HepG2 (cell line): ENCODE data around the gene VPS18. TPM values are rescaled to one million over a fixed set of nuclear protein-coding genes. Genes with fewer than 3 reads are reported as not detected.

Experiments used
- ATF4 ChIP-seq, 2 experiments: fragments of 450-650 bp in 1 of 2; sonication (generic) in 1 of 2; formaldehyde crosslinking; IDR thresholded peaks; 2 replicates each; pipeline versions ENCODE4 v1.5.0 to v1.8.0; 2020 to 2022; ENCODE audit warnings: mild to moderate bottlenecking in 1 of 2, missing genetic modification reagents in 1 of 2
- BCL3 ChIP-seq: sonication (generic); formaldehyde crosslinking; IDR thresholded peaks from 2 replicates; pipeline ENCODE4 v1.5.1; 2020; ENCODE audit warnings: mild to moderate bottlenecking, missing genetic modification reagents, moderate library complexity
- BCLAF1 ChIP-seq: fragments of 450-650 bp; IDR thresholded peaks from 2 replicates; pipeline ENCODE4 v1.6.1; 2017; ENCODE audit warnings: mild to moderate bottlenecking
- DZIP1 ChIP-seq: sonication (generic); formaldehyde crosslinking; IDR thresholded peaks from 2 replicates; pipeline ENCODE4 v1.5.0; 2020; ENCODE audit warnings: mild to moderate bottlenecking, missing genetic modification reagents
- KDM5B ChIP-seq: sonication (generic); formaldehyde crosslinking; IDR thresholded peaks from 2 replicates; pipeline ENCODE4 v1.4.0; 2020; ENCODE audit warnings: missing genetic modification reagents, mild to moderate bottlenecking, borderline replicate concordance
- MTF1 ChIP-seq: sonication (generic); formaldehyde crosslinking; IDR thresholded peaks from 2 replicates; pipeline ENCODE4 v1.5.0; 2020; ENCODE audit warnings: missing genetic modification reagents
- PAX8 ChIP-seq: sonication (generic); formaldehyde crosslinking; IDR thresholded peaks from 2 replicates; pipeline ENCODE4 v1.8.0; 2022; ENCODE audit warnings: mild to moderate bottlenecking, missing genetic modification reagents, borderline replicate concordance
- PHF21A ChIP-seq: sonication (generic); formaldehyde crosslinking; IDR thresholded peaks from 2 replicates; pipeline ENCODE4 v1.5.0; 2020; ENCODE audit warnings: mild to moderate bottlenecking, missing genetic modification reagents
- YY1 ChIP-seq: IDR thresholded peaks from 2 replicates; pipeline ENCODE4 v1.6.1; 2011; ENCODE audit warnings: low read length, low read depth, moderate library complexity, mild to moderate bottlenecking; ENCODE audit not compliant: insufficient read depth, insufficient replicate concordance
- ZKSCAN1 ChIP-seq: fragments of 150-350 bp; IDR thresholded peaks from 2 replicates; pipeline ENCODE4 v1.6.1; 2014; ENCODE audit warnings: low read length
- ZNF276 ChIP-seq: sonication (generic); formaldehyde crosslinking; IDR thresholded peaks from 2 replicates; pipeline ENCODE4 v1.4.0; 2020; ENCODE audit warnings: mild to moderate bottlenecking, low read depth, missing genetic modification reagents
- ZNF614 ChIP-seq: IDR thresholded peaks from 2 replicates; pipeline ENCODE4 v1.6.1; 2018; ENCODE audit warnings: missing biosample characterization, missing genetic modification reagents, inconsistent platforms, borderline replicate concordance
- ZNF674 ChIP-seq: sonication (generic); formaldehyde crosslinking; IDR thresholded peaks from 2 replicates; pipeline ENCODE4 v1.5.0; 2020; ENCODE audit warnings: low read depth, mild to moderate bottlenecking, missing genetic modification reagents
- ZNF761 ChIP-seq: sonication (generic); formaldehyde crosslinking; conservative IDR thresholded peaks from 2 replicates; pipeline ENCODE4 v1.4.0; 2020; ENCODE audit warnings: mild to moderate bottlenecking, missing genetic modification reagents
- polyA plus RNA-seq, 8 experiments: library from polyadenylated mRNA; depleted of rRNA in 3 of 8; stranded (reverse) in 7 of 8; unstranded in 1 of 8; fragments of >200 nt; fragmentation: Illumina TruSeq in 4 of 8; extraction: Trizol in 4 of 8; gene quantifications; 2 replicates each; pipeline versions ENCODE4 v1.2.1 to v1.2.3, GENCODE V29; 2011 to 2016; ENCODE audit warnings: low read depth in 4 of 8, missing spikeins in 1 of 8, mixed read lengths in 1 of 8; ENCODE audit not compliant: insufficient read depth in 1 of 8
- total RNA-seq, 5 experiments: library from RNA; depleted of rRNA; stranded (reverse); fragments of >200 nt; fragmentation: Illumina TruSeq; extraction: Trizol; gene quantifications; 2 replicates each; pipeline ENCODE4 v1.2.3, GENCODE V29; 2016; ENCODE audit warnings: low read depth in 1 of 5
- TF ChIP-seq, protein P1 (sequence below): IDR thresholded peaks from 2 replicates; pipeline ENCODE4 v1.6.1; 2012; ENCODE audit warnings: low read depth, low read length, improper control_type of control experiment

Gene VPS18
- total and polyA plus RNA-seq, 2 of the 13 experiments (the other 11 are each of a cell fraction or from before 2014, with no cell fraction given) = 5.8 to 17.0 TPM

DNA sequence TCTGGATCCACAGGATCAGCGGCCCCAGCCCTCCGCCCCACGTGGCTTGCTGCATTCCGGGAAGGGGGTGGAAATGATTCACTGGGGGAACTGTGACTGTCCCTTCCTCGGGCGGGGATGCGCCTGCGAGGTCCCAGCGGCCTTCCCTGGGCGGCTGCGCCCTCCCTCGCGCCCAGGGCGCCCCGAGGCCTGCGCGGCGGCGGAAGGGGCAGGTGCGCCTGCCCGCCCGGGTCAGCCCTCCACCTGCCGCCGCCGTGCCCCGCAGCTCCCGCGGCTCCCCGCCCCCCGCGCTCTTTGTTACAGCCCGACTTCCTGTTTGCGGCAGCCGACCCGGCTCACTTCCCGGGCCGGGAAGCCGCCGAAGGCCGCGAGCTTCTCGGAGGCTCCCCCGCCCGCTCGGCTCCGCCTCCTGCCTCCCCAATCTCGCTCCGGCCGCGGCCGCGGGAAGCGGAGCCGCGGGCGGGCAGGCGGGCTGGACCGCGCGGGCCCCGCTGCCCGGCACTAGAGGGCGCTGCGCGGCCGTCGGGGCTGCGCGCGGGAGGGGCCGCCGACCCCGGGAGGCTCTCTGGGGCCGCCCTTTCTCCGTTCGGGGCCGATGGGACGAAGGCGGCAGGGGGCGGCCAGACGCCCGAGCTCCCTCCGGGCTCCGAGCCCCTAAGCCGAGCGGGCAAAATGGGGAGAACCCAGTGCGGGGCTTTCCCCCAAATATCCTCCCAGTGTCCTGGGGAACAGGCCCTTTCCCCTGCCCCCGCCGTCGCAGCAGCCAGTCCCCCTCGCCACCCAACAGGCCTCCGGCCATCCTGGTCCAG lies 47.5 kb downstream of the VPS18 start (continued):
- TF ChIP-seq PAX8 (CRISPR knock-in tag) = 0 out of 2 replicates have a peak, but pooled peaks have one; percentile 65
- TF ChIP-seq ZNF276 (CRISPR knock-in tag) = 0 out of 2 replicates have a peak, but pooled peaks have one; percentile 44
- no peak for TF ChIP-seq BCLAF1
- no peak; the same call in 1 of the 2 replicates for TF ChIP-seq ZNF761 (CRISPR knock-in tag)
- TF ChIP-seq PHF21A (CRISPR knock-in tag) = no peak; the same call in 1 of the 2 replicates
- TF ChIP-seq MTF1 (CRISPR knock-in tag) = no peak
- no peak for TF ChIP-seq ATF4 (CRISPR knock-in tag; IDR thresholded peaks at IDR 0.05)
- TF ChIP-seq ZNF614 (CRISPR knock-in tag) = no peak
- TF ChIP-seq, protein P1, sequence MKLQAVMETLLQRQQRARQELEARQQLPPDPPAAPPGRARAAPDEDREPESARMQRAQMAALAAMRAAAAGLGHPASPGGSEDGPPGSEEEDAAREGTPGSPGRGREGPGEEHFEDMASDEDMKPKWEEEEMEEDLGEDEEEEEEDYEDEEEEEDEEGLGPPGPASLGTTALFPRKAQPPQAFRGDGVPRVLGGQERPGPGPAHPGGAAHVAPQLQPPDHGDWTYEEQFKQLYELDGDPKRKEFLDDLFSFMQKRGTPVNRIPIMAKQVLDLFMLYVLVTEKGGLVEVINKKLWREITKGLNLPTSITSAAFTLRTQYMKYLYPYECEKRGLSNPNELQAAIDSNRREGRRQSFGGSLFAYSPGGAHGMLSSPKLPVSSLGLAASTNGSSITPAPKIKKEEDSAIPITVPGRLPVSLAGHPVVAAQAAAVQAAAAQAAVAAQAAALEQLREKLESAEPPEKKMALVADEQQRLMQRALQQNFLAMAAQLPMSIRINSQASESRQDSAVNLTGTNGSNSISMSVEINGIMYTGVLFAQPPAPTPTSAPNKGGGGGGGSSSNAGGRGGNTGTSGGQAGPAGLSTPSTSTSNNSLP = no peak
- no peak for TF ChIP-seq ZKSCAN1
- TF ChIP-seq DZIP1 (CRISPR knock-in tag) = 0 out of 2 replicates have a peak, but pooled peaks have one; percentile 2
- TF ChIP-seq BCL3 (CRISPR knock-in tag) = 0 out of 2 replicates have a peak, but pooled peaks have one; percentile 56
- 0 out of 2 replicates have a peak, but pooled peaks have one; percentile 5 for TF ChIP-seq ZNF674
- no peak; the same call in 1 of the 2 replicates for TF ChIP-seq KDM5B (CRISPR knock-in tag)
- peak; percentile 26 for TF ChIP-seq YY1
